Bronchial epithelial cell (primary cell): Measurements from ENCODE around the gene EMC10. TPM values are rescaled to one million over a fixed set of nuclear protein-coding genes. Genes with fewer than 3 reads are reported as not detected.

ENCODE experiments used
- DNase-seq: peaks from one replicate; pipeline ENCODE4 v3.0.0-alpha.2; 2010; ENCODE audit warnings: low read depth
- FAIRE-seq: peaks from 2 replicates; lab custom pipeline; 2011; peaks lifted over from hg19 to GRCh38; lab: Jason Lieb, UNC
- H3K27me3 ChIP-seq: 2 replicates; pipeline ENCODE4 v1.5.1; 2011; ENCODE audit warnings: low read length; ENCODE audit not compliant: control insufficient read depth, insufficient read depth
- H3K36me3 ChIP-seq: 2 replicates; pipeline ENCODE4 v1.5.1; 2011; ENCODE audit warnings: low read length; ENCODE audit not compliant: control insufficient read depth, insufficient read depth
- H3K4me3 ChIP-seq: 2 replicates; pipeline ENCODE4 v1.5.1; 2011; ENCODE audit warnings: mild to moderate bottlenecking, low read depth, low read length, control low read depth
- total RNA-seq: library from RNA; depleted of rRNA; stranded (reverse); fragments of >200 nt; gene quantifications from 2 replicates; pipeline ENCODE4 v1.2.1, GENCODE V29; 2014
- TF ChIP-seq, protein P1 (sequence below): IDR thresholded peaks from 2 replicates; pipeline ENCODE4 v1.5.1; 2011; ENCODE audit warnings: mild to moderate bottlenecking, moderate library complexity, low read length, control low read depth, inconsistent platforms; ENCODE audit not compliant: insufficient read depth, severe bottlenecking

The EMC10 gene
- 24.7 and 37.1 TPM in 2 replicates for total RNA-seq

- peaks cover 20% of the 10 kb centered on the region for H3K36me3 ChIP-seq
- FAIRE-seq, result no peak
Measured at GRCh38 chr19:50476224-50476906, at the start of gene EMC10, which contains the start of gene GARIN5A. EMC10 (plus strand) TSS chr19:50476507; CDS start chr19:50476545, 38 bp downstream. GARIN5A (minus strand) TSS chr19:50476848; CDS start chr19:50476388, 460 bp downstream.

DNA sequence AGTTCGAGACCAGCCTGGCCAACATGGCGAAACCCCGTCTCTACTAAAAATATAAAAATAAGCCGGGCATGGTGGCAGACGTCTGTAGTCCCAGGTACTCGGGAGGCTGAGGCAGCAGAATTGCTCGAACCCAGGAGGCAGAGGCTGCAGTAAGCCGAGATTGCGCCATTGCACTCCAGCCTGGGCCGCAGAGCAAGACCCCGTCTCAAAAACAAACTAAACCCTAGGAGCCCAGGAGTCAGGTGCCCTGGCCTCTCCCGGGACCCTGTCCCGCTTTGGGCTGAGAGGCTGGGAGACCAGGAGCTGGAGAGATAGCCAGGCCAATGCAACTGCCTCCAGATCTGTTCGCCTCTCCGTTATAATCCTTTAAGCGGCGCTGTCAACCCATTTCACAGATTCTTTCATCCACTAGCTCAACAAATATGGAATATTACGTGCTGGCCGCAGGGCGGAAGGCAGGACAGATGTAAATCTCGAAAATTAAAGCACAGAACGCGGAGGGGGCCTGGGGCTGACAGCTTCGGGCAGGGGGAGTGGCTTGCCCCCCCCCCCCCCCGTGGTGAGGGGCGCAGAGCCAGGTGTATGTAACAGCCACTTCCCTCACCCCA is 48.9 kb upstream of the EMC10 start:
- H3K4me3 ChIP-seq, result peak overlapping the region; percentile 29
- no peaks in the 10 kb centered on the region for H3K27me3 ChIP-seq
- H3K36me3 ChIP-seq, result no peaks in the 10 kb centered on the region
- TF ChIP-seq, protein P1, sequence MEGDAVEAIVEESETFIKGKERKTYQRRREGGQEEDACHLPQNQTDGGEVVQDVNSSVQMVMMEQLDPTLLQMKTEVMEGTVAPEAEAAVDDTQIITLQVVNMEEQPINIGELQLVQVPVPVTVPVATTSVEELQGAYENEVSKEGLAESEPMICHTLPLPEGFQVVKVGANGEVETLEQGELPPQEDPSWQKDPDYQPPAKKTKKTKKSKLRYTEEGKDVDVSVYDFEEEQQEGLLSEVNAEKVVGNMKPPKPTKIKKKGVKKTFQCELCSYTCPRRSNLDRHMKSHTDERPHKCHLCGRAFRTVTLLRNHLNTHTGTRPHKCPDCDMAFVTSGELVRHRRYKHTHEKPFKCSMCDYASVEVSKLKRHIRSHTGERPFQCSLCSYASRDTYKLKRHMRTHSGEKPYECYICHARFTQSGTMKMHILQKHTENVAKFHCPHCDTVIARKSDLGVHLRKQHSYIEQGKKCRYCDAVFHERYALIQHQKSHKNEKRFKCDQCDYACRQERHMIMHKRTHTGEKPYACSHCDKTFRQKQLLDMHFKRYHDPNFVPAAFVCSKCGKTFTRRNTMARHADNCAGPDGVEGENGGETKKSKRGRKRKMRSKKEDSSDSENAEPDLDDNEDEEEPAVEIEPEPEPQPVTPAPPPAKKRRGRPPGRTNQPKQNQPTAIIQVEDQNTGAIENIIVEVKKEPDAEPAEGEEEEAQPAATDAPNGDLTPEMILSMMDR, result no peak
- no peak for FAIRE-seq
- DNase-seq, result no peak

More at GRCh38 chr19:50476224-50476906, at the start of gene EMC10, which contains the start of gene GARIN5A:
- Histone ChIP-seq H3K4me3 (peak within 1 kb of the TSS; percentile 93), H3K27me3 (no peaks in the 10 kb centered on the region)
- TF ChIP-seq, protein P1, result no peak
- DNase-seq, result peak; percentile 76

- Histone ChIP-seq H3K27me3 (no peaks in the 10 kb centered on the region), H3K36me3 (no peaks in the 10 kb centered on the region), H3K4me3 (peak overlapping the region; percentile 29)
- FAIRE-seq (no peak), DNase-seq (peak; percentile 30)
- TF ChIP-seq, protein P1, result no peak
Measured at GRCh38 chr19:50427997-50428425, 48.3 kb upstream of the EMC10 start.

DNA sequence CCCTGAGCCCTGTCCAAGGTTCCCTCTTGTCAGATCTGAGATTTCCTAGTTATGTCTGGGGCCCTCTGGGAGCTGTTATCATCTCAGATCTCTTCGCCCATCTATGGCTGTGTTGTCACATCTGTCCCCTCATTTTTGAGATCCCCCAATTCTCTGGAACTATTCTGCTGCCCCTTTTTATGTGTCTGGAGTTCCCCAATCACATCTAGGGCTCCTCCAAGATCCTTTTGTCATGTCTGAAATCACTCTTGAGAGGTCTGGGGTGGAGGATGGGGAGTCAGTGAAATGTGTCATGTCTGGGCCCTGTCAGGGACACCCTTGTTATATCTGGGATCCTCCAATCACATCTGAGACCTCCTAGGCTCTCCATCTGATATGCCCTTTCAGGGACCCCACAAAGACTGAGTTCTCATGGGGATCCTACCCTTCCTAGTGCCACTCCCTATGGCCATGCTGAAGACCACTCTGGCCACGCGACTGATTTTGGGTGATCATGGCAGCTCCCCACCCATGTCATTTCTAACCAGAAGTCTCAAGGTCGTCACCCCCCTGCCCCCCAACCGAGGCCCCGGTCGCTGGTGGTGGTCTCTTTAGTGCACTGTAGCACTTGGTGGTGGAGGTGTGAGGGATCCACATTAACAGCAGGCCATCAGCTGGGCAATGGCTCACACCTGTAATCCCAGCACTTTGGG is 47.4 kb upstream of the EMC10 start:
- no peaks in the 10 kb centered on the region for H3K36me3 ChIP-seq
- FAIRE-seq (no peak), DNase-seq (no peak)
- H3K27me3 ChIP-seq, result no peaks in the 10 kb centered on the region
- no peak overlapping the region for H3K4me3 ChIP-seq
- TF ChIP-seq, protein P1, result no peak

- FAIRE-seq (no peak), DNase-seq (no peak)
- H3K36me3 ChIP-seq, result no peaks in the 10 kb centered on the region
- TF ChIP-seq, protein P1, result no peak
- no peaks in the 10 kb centered on the region for H3K27me3 ChIP-seq
- peak overlapping the region; percentile 43 for H3K4me3 ChIP-seq
Measured at GRCh38 chr19:50430888-50431342, 45.4 kb upstream of the EMC10 start.
